Loucy (cell line): Measurements from ENCODE around the gene TRANK1.
A peak's percentile ranks its signal among the peaks of the same experiment; 100 is the strongest.

Source experiments
- H2AFZ ChIP-seq: fragments of 200-600 bp; sonication (generic); 2 replicates; pipeline ENCODE4 v1.6.0; 2016; ENCODE audit warnings: antibody characterized with exemption, mild to moderate bottlenecking, low read length, moderate library complexity
- H3F3A ChIP-seq: fragments of 200-600 bp; 2 replicates; pipeline ENCODE4 v1.6.0; 2016; ENCODE audit warnings: antibody characterized with exemption, low read depth, mild to moderate bottlenecking
- H3K27me3 ChIP-seq: fragments of 200-600 bp; sonication (generic); 2 replicates; pipeline ENCODE4 v1.6.1; 2014; ENCODE audit warnings: low read length, mild to moderate bottlenecking; ENCODE audit not compliant: insufficient read depth, poor library complexity, severe bottlenecking
- H3K36me3 ChIP-seq: fragments of 200-600 bp; sonication (generic); 2 replicates; pipeline ENCODE4 v1.6.1; 2016; ENCODE audit warnings: low read length; ENCODE audit not compliant: insufficient read depth
- H3K4me1 ChIP-seq: fragments of 200-600 bp; sonication (generic); 2 replicates; pipeline ENCODE4 v1.5.1; 2014; ENCODE audit warnings: low read length, mild to moderate bottlenecking; ENCODE audit not compliant: insufficient read depth, poor library complexity, severe bottlenecking
- H3K4me2 ChIP-seq: fragments of 200-600 bp; sonication (generic); 2 replicates; pipeline ENCODE4 v1.6.0; 2014; ENCODE audit warnings: antibody characterized with exemption, low read length, low read depth, mild to moderate bottlenecking; ENCODE audit not compliant: poor library complexity, severe bottlenecking
- H3K4me3 ChIP-seq: fragments of 200-600 bp; sonication (generic); 2 replicates; pipeline ENCODE4 v1.5.1; 2014; ENCODE audit warnings: low read length, mild to moderate bottlenecking, mixed read lengths; ENCODE audit not compliant: poor library complexity, severe bottlenecking
- H3K79me2 ChIP-seq: fragments of 200-600 bp; sonication (generic); 2 replicates; pipeline ENCODE4 v1.6.1; 2014; ENCODE audit warnings: low read length; ENCODE audit not compliant: insufficient read depth
- H3K9ac ChIP-seq: fragments of 200-600 bp; sonication (generic); 2 replicates; pipeline ENCODE4 v1.6.0; 2014; ENCODE audit warnings: mild to moderate bottlenecking, low read depth, low read length, moderate library complexity; ENCODE audit not compliant: poor library complexity, severe bottlenecking
- H3K9me2 ChIP-seq: fragments of 200-600 bp; sonication (generic); replicated peaks from 2 replicates; pipeline ENCODE4 v1.6.1; 2016; ENCODE audit warnings: low read depth, low read length, mixed read lengths
- H3K9me3 ChIP-seq: fragments of 200-600 bp; sonication (generic); 2 replicates; pipeline ENCODE4 v1.6.1; 2014; ENCODE audit warnings: mild to moderate bottlenecking, antibody characterized with exemption, low read length, low read depth; ENCODE audit not compliant: insufficient read depth
- H4K20me1 ChIP-seq: fragments of 200-600 bp; sonication (generic); 2 replicates; pipeline ENCODE4 v1.6.0; 2014; ENCODE audit warnings: antibody characterized with exemption, low read length, mild to moderate bottlenecking; ENCODE audit not compliant: insufficient read depth, poor library complexity, severe bottlenecking
- CTCF ChIP-seq: fragments of 200-600 bp; sonication (generic); conservative IDR thresholded peaks from 2 replicates; pipeline ENCODE4 v1.5.1; 2014; ENCODE audit warnings: mild to moderate bottlenecking, antibody characterized with exemption, low read length
- EZH2phosphoT487 ChIP-seq: fragments of 200-600 bp; IDR thresholded peaks from 2 replicates; pipeline ENCODE4 v1.6.1; 2018; ENCODE audit warnings: antibody characterized with exemption, mild to moderate bottlenecking, moderate library complexity, borderline replicate concordance

The TRANK1 gene

DNA sequence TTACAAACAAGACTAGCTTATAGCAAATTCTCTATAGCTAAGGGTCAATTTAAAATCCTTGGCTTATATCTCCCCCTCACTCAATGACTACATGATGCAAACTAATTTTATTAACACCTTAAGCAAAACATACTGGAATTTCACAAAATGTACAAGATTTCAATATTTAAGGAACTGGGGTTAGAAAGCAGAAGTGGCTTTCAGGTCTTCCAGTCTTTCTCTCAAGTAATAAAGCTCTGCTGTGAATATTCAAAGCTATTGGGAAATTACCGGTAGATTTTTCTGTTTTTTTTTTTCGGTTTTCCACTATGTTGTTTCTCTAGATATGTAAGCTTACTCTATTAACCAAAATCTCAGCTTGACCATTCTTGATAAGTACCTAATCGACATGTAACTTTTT, 44.2 kb upstream of the TRANK1 start:
- Histone ChIP-seq H3K4me1 (peaks cover 46% of the 10 kb centered on the region), H3K9me2 (no peaks in the 10 kb centered on the region), H3K4me3 (peak overlapping the region; percentile 81), H3K79me2 (peaks cover 57% of the 10 kb centered on the region), H4K20me1 (peaks cover 46% of the 10 kb centered on the region), H3F3A (no peaks in the 10 kb centered on the region), H3K4me2 (peak overlapping the region; percentile 89), H3K27me3 (no peaks in the 10 kb centered on the region), H3K9me3 (no peaks in the 10 kb centered on the region), H3K36me3 (peaks cover 15% of the 10 kb centered on the region; the same call in 1 of the 2 replicates), H3K9ac (peak overlapping the region; percentile 97), H2AFZ (no peak overlapping the region)
- no peak for TF ChIP-seq EZH2phosphoT487
- no peak for TF ChIP-seq CTCF

- peaks cover 46% of the 10 kb centered on the region for H4K20me1 ChIP-seq
- no peaks in the 10 kb centered on the region for H3F3A ChIP-seq
- peaks cover 54% of the 10 kb centered on the region for H3K79me2 ChIP-seq
- no peaks in the 10 kb centered on the region for H3K27me3 ChIP-seq
- peak overlapping the region; percentile 81 for H3K4me3 ChIP-seq
- no peaks in the 10 kb centered on the region for H3K9me2 ChIP-seq
- H3K4me1 ChIP-seq, result peaks cover 46% of the 10 kb centered on the region
- no peak for TF ChIP-seq EZH2phosphoT487
- no peak for TF ChIP-seq CTCF
- peak overlapping the region; percentile 10 for H3K9ac ChIP-seq
- H3K4me2 ChIP-seq, result peak overlapping the region; percentile 89
- no peaks in the 10 kb centered on the region for H3K9me3 ChIP-seq
- peaks cover 15% of the 10 kb centered on the region; the same call in 1 of the 2 replicates for H3K36me3 ChIP-seq
- H2AFZ ChIP-seq, result no peak overlapping the region
These were observed 43.5 kb upstream of the TRANK1 start for GRCh38 chr3:36988356-36988755.

DNA sequence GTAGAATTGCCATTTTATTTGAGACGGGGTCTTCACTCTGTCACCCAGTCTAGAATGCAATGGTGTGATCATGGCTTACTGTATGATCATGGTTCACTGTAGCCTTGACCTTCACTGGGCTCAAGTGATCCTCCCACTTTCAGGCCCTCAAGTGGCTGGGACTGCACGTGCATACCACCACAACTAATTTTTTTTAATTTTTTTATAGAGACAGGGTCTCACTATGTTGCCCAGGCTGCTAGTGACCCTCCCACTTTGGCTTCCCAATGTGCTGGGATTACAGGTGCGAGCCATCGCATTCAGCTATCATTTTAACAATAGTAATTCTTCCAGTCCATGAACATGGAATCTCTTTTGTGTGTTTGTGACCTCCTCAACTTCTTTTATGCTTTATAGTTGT, 36.2 kb upstream of the TRANK1 start:
- no peak overlapping the region for H2AFZ ChIP-seq
- H4K20me1 ChIP-seq, result no peaks in the 10 kb centered on the region
- no peaks in the 10 kb centered on the region for H3K9me2 ChIP-seq
- H3K4me2 ChIP-seq, result no peak overlapping the region
- H3K27me3 ChIP-seq, result no peaks in the 10 kb centered on the region
- TF ChIP-seq CTCF (no peak), EZH2phosphoT487 (no peak)
- no peak overlapping the region for H3K9ac ChIP-seq
- no peaks in the 10 kb centered on the region for H3K4me1 ChIP-seq
- peaks cover 20% of the 10 kb centered on the region for H3K36me3 ChIP-seq
- no peak overlapping the region for H3K4me3 ChIP-seq
- no peaks in the 10 kb centered on the region for H3K79me2 ChIP-seq
- no peaks in the 10 kb centered on the region for H3K9me3 ChIP-seq
- H3F3A ChIP-seq, result no peaks in the 10 kb centered on the region
